Duodenal mucosa (tissue), 2 donors: ENCODE results near the gene IPCEF1.
"Not testable (repeated sequence)": the region's sequence is repeated elsewhere in the genome, so short reads cannot be mapped to it uniquely, and the experiment has no call there.

ENCODE experiments used
- H3K27ac ChIP-seq: one replicate; pipeline ENCODE4 v1.7.0; 2013; ENCODE audit warnings: low read depth, low read length
- H3K27me3 ChIP-seq, 2 donors: one replicate each; pipeline ENCODE4 v1.7.0; 2013; ENCODE audit warnings: low read length in 2 of 2, control low read depth in 1 of 2; ENCODE audit not compliant: insufficient read depth in 2 of 2, control insufficient read depth in 1 of 2
- H3K36me3 ChIP-seq, 2 donors: one replicate each; pipeline ENCODE4 v1.7.0; 2013; ENCODE audit warnings: low read length in 2 of 2, control low read depth in 1 of 2; ENCODE audit not compliant: insufficient read depth in 2 of 2, control insufficient read depth in 1 of 2
- H3K4me1 ChIP-seq, 2 donors: one replicate each; pipeline ENCODE4 v1.7.0; 2013; ENCODE audit warnings: low read length in 2 of 2, control low read depth in 1 of 2; ENCODE audit not compliant: insufficient read depth in 2 of 2, control insufficient read depth in 1 of 2
- H3K4me3 ChIP-seq, 2 donors: one replicate each; pipeline ENCODE4 v1.7.0; 2013; ENCODE audit warnings: low read length in 2 of 2, low read depth in 1 of 2
- H3K9ac ChIP-seq, 2 donors: one replicate each; pipeline ENCODE4 v1.7.0; 2013; ENCODE audit warnings: low read length in 2 of 2, low read depth in 1 of 2
- H3K9me3 ChIP-seq, 2 donors: one replicate each; pipeline ENCODE4 v1.7.0; 2013; ENCODE audit warnings: low read length in 2 of 2, control low read depth in 1 of 2; ENCODE audit not compliant: control insufficient read depth in 1 of 2

IPCEF1 gene

GRCh38 chr6:154319231-154319858 lies 37.3 kb downstream of the IPCEF1 start:
- H3K9me3 ChIP-seq = no peaks in the 10 kb centered on the region
- H3K27me3 ChIP-seq = no peaks in the 10 kb centered on the region
- H3K27ac ChIP-seq = no peak overlapping the region
- H3K36me3 ChIP-seq = no peaks in the 10 kb centered on the region
- no peak overlapping the region for H3K4me3 ChIP-seq
- no peak overlapping the region for H3K9ac ChIP-seq
- H3K4me1 ChIP-seq = no peaks in the 10 kb centered on the region

GRCh38 chr6:154318721-154319120 lies 37.9 kb downstream of the IPCEF1 start:
- Histone ChIP-seq H3K4me3 (no peak overlapping the region), H3K27me3 (no peaks in the 10 kb centered on the region), H3K27ac (no peak overlapping the region), H3K9ac (no peak overlapping the region), H3K9me3 (no peaks in the 10 kb centered on the region), H3K36me3 (no peaks in the 10 kb centered on the region), H3K4me1 (no peaks in the 10 kb centered on the region)

GRCh38 chr6:154316131-154316530 lies 40.5 kb downstream of the IPCEF1 start:
- no peak overlapping the region for H3K9ac ChIP-seq

GRCh38 chr6:154314084-154314483 lies 42.5 kb downstream of the IPCEF1 start:
- Histone ChIP-seq H3K9ac (no peak overlapping the region), H3K4me3 (no peak overlapping the region), H3K27ac (no peak overlapping the region), H3K27me3 (no peaks in the 10 kb centered on the region), H3K9me3 (no peaks in the 10 kb centered on the region), H3K36me3 (no peaks in the 10 kb centered on the region), H3K4me1 (no peaks in the 10 kb centered on the region)

More at GRCh38 chr6:154316131-154316530, 40.5 kb downstream of the IPCEF1 start:
- H3K9me3 ChIP-seq = no peaks in the 10 kb centered on the region
- no peak overlapping the region for H3K4me3 ChIP-seq
- H3K4me1 ChIP-seq = no peaks in the 10 kb centered on the region
- no peak overlapping the region for H3K27ac ChIP-seq
- H3K36me3 ChIP-seq = no peaks in the 10 kb centered on the region
- H3K27me3 ChIP-seq = no peaks in the 10 kb centered on the region

GRCh38 chr6:154308986-154309385 lies 47.6 kb downstream of the IPCEF1 start:
- no peaks in the 10 kb centered on the region for H3K27me3 ChIP-seq
- no peaks in the 10 kb centered on the region for H3K4me1 ChIP-seq
- no peak overlapping the region for H3K27ac ChIP-seq
- no peaks in the 10 kb centered on the region for H3K9me3 ChIP-seq
- no peak overlapping the region for H3K9ac ChIP-seq
- no peaks in the 10 kb centered on the region for H3K36me3 ChIP-seq
- no peak overlapping the region for H3K4me3 ChIP-seq

- no peak overlapping the region for H3K4me3 ChIP-seq
- no peaks in the 10 kb centered on the region for H3K36me3 ChIP-seq
- no peaks in the 10 kb centered on the region for H3K9me3 ChIP-seq
- no peaks in the 10 kb centered on the region for H3K4me1 ChIP-seq
- H3K27me3 ChIP-seq = no peaks in the 10 kb centered on the region
- no peak overlapping the region for H3K27ac ChIP-seq
- H3K9ac ChIP-seq = no peak overlapping the region
These were observed 48.7 kb downstream of the IPCEF1 start for GRCh38 chr6:154307696-154308425.

- not testable (repeated sequence) for H3K27me3 ChIP-seq, H3K36me3 ChIP-seq, H3K4me3 ChIP-seq, H3K27ac ChIP-seq, H3K9ac ChIP-seq, H3K4me1 ChIP-seq, H3K9me3 ChIP-seq
These were observed 49.5 kb downstream of the IPCEF1 start for GRCh38 chr6:154307147-154307546.

GRCh38 chr6:154306696-154307095 lies 49.9 kb downstream of the IPCEF1 start:
- Histone ChIP-seq H3K36me3 (no peaks in the 10 kb centered on the region), H3K9me3 (no peaks in the 10 kb centered on the region), H3K4me3 (no peak overlapping the region), H3K27ac (no peak overlapping the region), H3K9ac (no peak overlapping the region), H3K4me1 (peaks cover 0 to 6% of the 10 kb centered on the region in 2 donors), H3K27me3 (no peaks in the 10 kb centered on the region)

- no peaks in the 10 kb centered on the region for H3K27me3 ChIP-seq
- H3K4me1 ChIP-seq = peaks cover 0 to 6% of the 10 kb centered on the region in 2 donors
- H3K9me3 ChIP-seq = no peaks in the 10 kb centered on the region
- no peak overlapping the region for H3K9ac ChIP-seq
- no peak overlapping the region for H3K4me3 ChIP-seq
- H3K27ac ChIP-seq = no peak overlapping the region
- H3K36me3 ChIP-seq = no peaks in the 10 kb centered on the region
These were observed 52.4 kb downstream of the IPCEF1 start for GRCh38 chr6:154304191-154304590.

- not testable (repeated sequence) for H3K27ac ChIP-seq, H3K27me3 ChIP-seq, H3K9ac ChIP-seq, H3K4me1 ChIP-seq, H3K9me3 ChIP-seq, H3K4me3 ChIP-seq, H3K36me3 ChIP-seq
These were observed 53.0 kb downstream of the IPCEF1 start for GRCh38 chr6:154303642-154304041.
